Suprapubic skin (tissue), 4 donors: ENCODE data around the gene TAF13. TPM values are rescaled to one million over a fixed set of nuclear protein-coding genes. Genes with fewer than 3 reads are reported as not detected.

Experiments used
- DNase-seq, 2 donors: peaks; one replicate each; pipeline ENCODE4 v3.0.0-alpha.2; 2019; ENCODE audit warnings: low spot score in 2 of 2
- H3K27ac ChIP-seq: fragments of 200-600 bp; sonication (generic); one replicate; pipeline ENCODE4 v1.5.1; 2019
- H3K27me3 ChIP-seq: fragments of 200-600 bp; sonication (generic); one replicate; pipeline ENCODE4 v1.5.1; 2019
- H3K36me3 ChIP-seq: fragments of 200-600 bp; sonication (generic); one replicate; pipeline ENCODE4 v1.5.1; 2019
- H3K4me1 ChIP-seq: fragments of 200-600 bp; sonication (generic); one replicate; pipeline ENCODE4 v1.5.1; 2019
- H3K4me3 ChIP-seq: fragments of 200-600 bp; sonication (generic); one replicate; pipeline ENCODE4 v1.5.1; 2019; ENCODE audit warnings: mild to moderate bottlenecking
- H3K9me3 ChIP-seq: fragments of 200-600 bp; sonication (generic); one replicate; pipeline ENCODE4 v1.5.1; 2019
- CTCF ChIP-seq, 2 donors: fragments of 200-600 bp in 1 of 2; fragments of 450-650 bp in 1 of 2; sonication (generic) in 1 of 2; IDR thresholded peaks; one replicate each; pipeline ENCODE4 v1.5.1; 2016 to 2019; ENCODE audit warnings: antibody characterized with exemption in 2 of 2, mild to moderate bottlenecking in 1 of 2, moderate library complexity in 1 of 2
- EP300 ChIP-seq: sonication (generic); formaldehyde crosslinking; IDR thresholded peaks from one replicate; pipeline ENCODE4 v1.6.1; 2017; ENCODE audit warnings: antibody characterized with exemption
- POLR2A ChIP-seq, 2 donors: fragments of 450-650 bp; IDR thresholded peaks; one replicate each; pipeline ENCODE4 v1.6.1; 2017; ENCODE audit warnings: antibody characterized with exemption in 2 of 2, mild to moderate bottlenecking in 2 of 2, moderate library complexity in 2 of 2
- POLR2AphosphoS5 ChIP-seq, 3 donors: sonication (generic); formaldehyde crosslinking; IDR thresholded peaks; one replicate each; pipeline ENCODE4 v1.6.1; 2017; ENCODE audit warnings: antibody characterized with exemption in 3 of 3
- WGBS: methylation state at CpG from one replicate; pipeline ENCODE4 v1.1.5; 2018; 5-methylcytosine and 5-hydroxymethylcytosine counted together
- total RNA-seq, 4 donors: library from RNA; depleted of rRNA; stranded (reverse); fragments of >200 nt; gene quantifications; one replicate each; pipeline ENCODE4 v1.1.0, GENCODE V29; 2016

Gene TAF13
- total RNA-seq, 4 donors from 2014 or later, result 10.6 to 33.2 (median 28.0) TPM

- WGBS, result 61% methylated on average over 5 of the region's 5 CpGs
- DNase-seq, result no peak
- Histone ChIP-seq H3K36me3 (no peaks in the 10 kb centered on the region), H3K9me3 (no peaks in the 10 kb centered on the region), H3K4me1 (peaks cover 22% of the 10 kb centered on the region), H3K27me3 (peaks cover 19% of the 10 kb centered on the region), H3K27ac (no peak overlapping the region), H3K4me3 (no peak overlapping the region)
- TF ChIP-seq EP300 (no peak), POLR2A (IDR thresholded peaks at IDR 0.05) (no peak), POLR2AphosphoS5 (IDR thresholded peaks at IDR 0.05) (no peak), CTCF (IDR thresholded peaks at IDR 0.05) (no peak)
Measured at GRCh38 chr1:109111386-109112055, 35.7 kb upstream of the TAF13 start.

- no peak overlapping the region for H3K27ac ChIP-seq
- 67% methylated on average over 3 of the region's 3 CpGs for WGBS
- no peaks in the 10 kb centered on the region for H3K9me3 ChIP-seq
- peaks cover 12% of the 10 kb centered on the region for H3K27me3 ChIP-seq
- peaks cover 22% of the 10 kb centered on the region for H3K4me1 ChIP-seq
- H3K4me3 ChIP-seq, result no peak overlapping the region
- H3K36me3 ChIP-seq, result no peaks in the 10 kb centered on the region
- no peak for DNase-seq
- no peak for TF ChIP-seq CTCF (IDR thresholded peaks at IDR 0.05)
- no peak for TF ChIP-seq POLR2A (IDR thresholded peaks at IDR 0.05)
- TF ChIP-seq EP300, result no peak
- TF ChIP-seq POLR2AphosphoS5 (IDR thresholded peaks at IDR 0.05), result no peak
Measured at GRCh38 chr1:109109906-109110305, 34.1 kb upstream of the TAF13 start.

GRCh38 chr1:109107785-109108184, 32.0 kb upstream of the TAF13 start:
- Histone ChIP-seq H3K36me3 (no peaks in the 10 kb centered on the region), H3K9me3 (no peaks in the 10 kb centered on the region), H3K27me3 (no peaks in the 10 kb centered on the region), H3K27ac (no peak overlapping the region), H3K4me1 (peaks cover 8% of the 10 kb centered on the region), H3K4me3 (no peak overlapping the region)
- TF ChIP-seq POLR2A (IDR thresholded peaks at IDR 0.05) (no peak), EP300 (no peak), CTCF (IDR thresholded peaks at IDR 0.05) (no peak), POLR2AphosphoS5 (IDR thresholded peaks at IDR 0.05) (no peak)
- 87% methylated on average over 7 of the region's 7 CpGs for WGBS
- DNase-seq, result no peak

GRCh38 chr1:109105881-109106280, 30.1 kb upstream of the TAF13 start:
- peaks cover 11% of the 10 kb centered on the region for H3K4me1 ChIP-seq
- no peaks in the 10 kb centered on the region for H3K27me3 ChIP-seq
- 82% methylated on average over 4 of the region's 4 CpGs for WGBS
- no peaks in the 10 kb centered on the region for H3K9me3 ChIP-seq
- no peaks in the 10 kb centered on the region for H3K36me3 ChIP-seq
- TF ChIP-seq POLR2A (IDR thresholded peaks at IDR 0.05), result no peak
- no peak for TF ChIP-seq EP300
- TF ChIP-seq CTCF (IDR thresholded peaks at IDR 0.05), result no peak
- TF ChIP-seq POLR2AphosphoS5 (IDR thresholded peaks at IDR 0.05), result no peak
- H3K4me3 ChIP-seq, result no peak overlapping the region
- no peak for DNase-seq
- H3K27ac ChIP-seq, result no peak overlapping the region

- TF ChIP-seq POLR2A (IDR thresholded peaks at IDR 0.05) (no peak), CTCF (IDR thresholded peaks at IDR 0.05) (no peak), EP300 (no peak), POLR2AphosphoS5 (IDR thresholded peaks at IDR 0.05) (no peak)
- DNase-seq, result no peak
- no peaks in the 10 kb centered on the region for H3K27me3 ChIP-seq
- H3K4me3 ChIP-seq, result no peak overlapping the region
- H3K4me1 ChIP-seq, result peaks cover 16% of the 10 kb centered on the region
- H3K9me3 ChIP-seq, result no peaks in the 10 kb centered on the region
- WGBS, result 96% methylated on average over 20 of the region's 20 CpGs
- no peaks in the 10 kb centered on the region for H3K36me3 ChIP-seq
- H3K27ac ChIP-seq, result no peak overlapping the region
Measured at GRCh38 chr1:109104364-109105151, 28.8 kb upstream of the TAF13 start.
